ENCODE data around the gene CCDC149.

Gene CCDC149

DNA sequence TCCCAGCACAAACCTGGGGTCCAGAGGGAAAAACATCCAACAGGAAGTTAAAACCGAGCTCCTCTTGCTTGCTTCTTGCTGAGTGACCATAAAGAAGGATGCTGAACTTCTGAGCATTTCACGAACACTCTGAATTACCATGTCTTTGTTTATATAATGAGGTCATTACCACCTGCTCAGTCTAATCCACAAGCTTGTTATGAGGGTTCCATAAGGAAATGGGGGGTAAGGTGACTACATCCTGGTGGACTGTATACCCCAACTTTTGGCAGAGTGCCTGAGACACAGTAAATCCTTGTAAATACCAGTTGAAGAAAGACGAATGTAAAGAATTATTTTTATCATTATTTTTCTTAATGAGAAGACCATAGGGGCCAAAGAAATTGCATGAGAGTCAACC is 16.8 kb downstream of the CCDC149 start:
- Mint-ChIP-seq H3K4me3 (no peak overlapping the region), H3K9me3 (no peaks in the 10 kb centered on the region), H3K4me1 (ENCODE audit: low read depth) (no peaks in the 10 kb centered on the region), H3K36me3 (ENCODE audit: low read depth) (no peaks in the 10 kb centered on the region), H3K27me3 (ENCODE audit: low read depth) (no peaks in the 10 kb centered on the region), H3K27ac (no peak overlapping the region)

DNA sequence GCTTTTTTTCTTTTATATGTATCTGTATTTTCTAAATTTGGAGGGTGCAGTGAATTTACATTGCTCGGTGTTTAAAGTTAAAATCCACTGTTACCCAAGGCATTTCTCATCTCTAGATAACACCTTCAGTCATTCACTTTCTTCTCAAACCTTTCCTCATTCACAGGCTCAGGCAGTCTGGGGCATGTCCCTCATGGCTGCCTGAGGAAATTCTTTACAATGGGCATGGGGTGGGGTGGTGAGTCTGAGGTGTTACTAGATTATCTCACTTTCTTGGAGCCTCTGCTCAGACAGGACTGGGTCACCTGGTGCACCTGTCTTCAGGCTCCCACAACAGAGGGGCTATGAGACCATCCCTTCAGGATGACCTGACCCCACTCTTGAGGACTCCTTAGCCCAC is 17.4 kb downstream of the CCDC149 start:
- no peaks in the 10 kb centered on the region for H3K36me3 Mint-ChIP-seq (ENCODE audit: low read depth)
- no peaks in the 10 kb centered on the region for H3K4me1 Mint-ChIP-seq (ENCODE audit: low read depth)
- H3K9me3 Mint-ChIP-seq = no peaks in the 10 kb centered on the region
- no peak overlapping the region for H3K4me3 Mint-ChIP-seq
- H3K27ac Mint-ChIP-seq = no peak overlapping the region
- H3K27me3 Mint-ChIP-seq (ENCODE audit: low read depth) = no peaks in the 10 kb centered on the region

DNA sequence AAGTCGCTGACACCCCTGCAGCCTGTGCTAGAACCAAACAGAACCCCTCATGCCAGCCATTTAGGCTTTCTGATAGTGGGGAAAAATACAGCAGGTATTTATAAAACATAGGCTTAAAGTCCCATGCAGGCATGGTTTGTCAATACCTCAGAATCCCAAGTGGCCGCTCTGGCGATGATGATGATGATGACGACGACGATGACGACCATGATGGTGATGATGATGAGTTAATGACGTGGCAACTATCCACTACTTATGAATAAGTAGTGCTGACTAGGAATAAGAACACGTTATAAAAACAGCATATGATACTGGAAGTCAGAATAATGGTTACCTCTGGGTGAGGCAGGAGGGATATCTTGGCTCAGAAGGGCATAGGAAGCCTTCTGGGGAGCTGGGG is 18.0 kb downstream of the CCDC149 start:
- H3K27me3 Mint-ChIP-seq (ENCODE audit: low read depth) = no peaks in the 10 kb centered on the region
- no peak overlapping the region for H3K27ac Mint-ChIP-seq
- no peaks in the 10 kb centered on the region for H3K36me3 Mint-ChIP-seq (ENCODE audit: low read depth)
- H3K9me3 Mint-ChIP-seq = no peaks in the 10 kb centered on the region
- no peak overlapping the region for H3K4me3 Mint-ChIP-seq
- H3K4me1 Mint-ChIP-seq (ENCODE audit: low read depth) = no peaks in the 10 kb centered on the region

DNA sequence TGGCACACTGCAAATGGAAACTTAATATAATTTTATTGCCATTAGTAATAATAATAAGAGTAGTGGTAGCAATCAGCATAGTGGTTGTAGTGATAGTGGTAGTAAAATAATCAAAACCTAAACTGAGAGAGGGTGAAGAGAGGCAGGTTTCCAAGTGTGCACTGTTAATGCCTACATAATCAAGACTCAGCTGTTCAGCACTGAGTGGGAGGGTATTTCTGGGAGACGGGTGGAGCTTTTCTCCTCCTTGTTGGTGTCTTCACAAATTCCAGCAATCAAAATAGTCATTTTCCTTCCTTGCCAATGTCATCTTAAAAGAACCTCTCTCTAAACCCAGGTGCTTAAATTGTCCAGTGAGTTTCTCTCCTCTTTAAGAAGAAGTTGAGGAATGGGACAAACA is 18.6 kb downstream of the CCDC149 start:
- no peak overlapping the region for H3K27ac Mint-ChIP-seq
- H3K27me3 Mint-ChIP-seq (ENCODE audit: low read depth) = no peaks in the 10 kb centered on the region
- H3K4me1 Mint-ChIP-seq (ENCODE audit: low read depth) = no peaks in the 10 kb centered on the region
- no peak overlapping the region for H3K4me3 Mint-ChIP-seq
- H3K36me3 Mint-ChIP-seq (ENCODE audit: low read depth) = no peaks in the 10 kb centered on the region
- H3K9me3 Mint-ChIP-seq = no peaks in the 10 kb centered on the region

DNA sequence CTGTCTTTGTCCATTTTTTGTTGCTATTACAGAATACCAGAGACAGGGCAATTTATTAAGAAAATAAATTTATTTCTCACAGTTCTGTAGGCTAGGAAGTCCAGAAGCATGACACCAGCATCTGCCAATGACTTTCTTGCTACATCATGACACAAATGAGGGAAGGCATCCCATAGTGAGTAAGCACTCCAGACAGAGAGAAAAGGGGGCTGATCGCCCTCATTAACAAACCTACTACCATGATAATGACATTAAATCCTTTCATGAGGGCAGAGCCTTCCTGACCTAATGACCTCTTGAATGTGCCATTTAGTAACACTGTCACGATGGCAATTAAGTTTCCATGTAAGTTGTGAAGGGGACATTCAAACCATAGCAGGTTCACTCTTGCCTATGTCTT is 20.1 kb downstream of the CCDC149 start:
- Mint-ChIP-seq H3K4me3 (no peak overlapping the region), H3K9me3 (no peaks in the 10 kb centered on the region), H3K36me3 (ENCODE audit: low read depth) (no peaks in the 10 kb centered on the region), H3K4me1 (ENCODE audit: low read depth) (no peaks in the 10 kb centered on the region), H3K27me3 (ENCODE audit: low read depth) (no peaks in the 10 kb centered on the region), H3K27ac (no peak overlapping the region)

DNA sequence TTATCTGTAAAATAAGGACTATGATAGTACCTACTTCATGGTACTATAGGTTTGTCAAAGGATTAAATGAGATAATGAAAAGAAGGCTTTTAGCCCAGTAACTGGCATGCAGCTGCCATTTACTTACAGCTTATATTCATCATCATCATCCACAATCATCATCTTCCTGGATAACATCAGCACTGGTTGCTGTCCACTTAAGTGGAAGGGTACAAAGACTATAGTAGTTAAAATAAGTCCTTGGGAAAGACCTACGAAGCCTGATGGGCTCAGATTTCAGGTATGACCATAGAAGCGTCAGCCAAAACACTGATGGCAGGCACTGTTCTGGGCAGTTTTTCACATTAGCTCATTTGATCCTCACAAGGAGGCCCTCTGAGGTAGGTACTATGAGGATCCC is 20.6 kb downstream of the CCDC149 start:
- Mint-ChIP-seq H3K9me3 (no peaks in the 10 kb centered on the region), H3K4me1 (ENCODE audit: low read depth) (no peaks in the 10 kb centered on the region), H3K27ac (no peak overlapping the region), H3K27me3 (ENCODE audit: low read depth) (no peaks in the 10 kb centered on the region), H3K4me3 (no peak overlapping the region), H3K36me3 (ENCODE audit: low read depth) (no peaks in the 10 kb centered on the region)

DNA sequence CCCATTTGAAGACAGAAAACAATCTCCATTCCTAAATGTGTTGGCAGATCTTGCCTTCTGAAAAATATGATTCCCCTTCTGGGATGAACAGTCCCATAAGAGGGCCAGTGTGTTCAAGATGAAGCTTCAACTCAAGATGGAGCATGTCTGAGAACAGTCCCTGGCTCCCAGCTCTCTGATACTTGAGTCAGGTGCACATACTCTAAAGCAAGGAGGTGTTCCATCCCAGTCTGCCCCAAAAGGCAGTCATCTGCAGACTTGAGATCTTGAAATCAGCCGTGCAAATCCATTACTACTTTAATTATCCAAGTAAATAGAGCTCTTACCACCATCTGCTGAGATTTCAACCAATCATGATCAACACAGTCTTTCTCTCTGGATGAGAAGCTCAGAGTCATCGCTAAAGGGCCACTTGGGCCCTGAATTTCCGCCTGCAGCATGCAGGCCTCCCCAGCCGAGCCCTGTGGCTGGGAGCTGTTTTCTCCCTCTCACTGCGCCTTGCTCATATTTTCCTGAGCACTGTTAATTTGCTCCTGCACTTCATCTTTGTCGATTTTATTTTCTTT is 22.2 kb downstream of the CCDC149 start:
- Mint-ChIP-seq H3K27me3 (ENCODE audit: low read depth) (no peaks in the 10 kb centered on the region), H3K4me1 (ENCODE audit: low read depth) (no peaks in the 10 kb centered on the region), H3K9me3 (no peaks in the 10 kb centered on the region), H3K4me3 (no peak overlapping the region), H3K27ac (no peak overlapping the region), H3K36me3 (ENCODE audit: low read depth) (no peaks in the 10 kb centered on the region)

DNA sequence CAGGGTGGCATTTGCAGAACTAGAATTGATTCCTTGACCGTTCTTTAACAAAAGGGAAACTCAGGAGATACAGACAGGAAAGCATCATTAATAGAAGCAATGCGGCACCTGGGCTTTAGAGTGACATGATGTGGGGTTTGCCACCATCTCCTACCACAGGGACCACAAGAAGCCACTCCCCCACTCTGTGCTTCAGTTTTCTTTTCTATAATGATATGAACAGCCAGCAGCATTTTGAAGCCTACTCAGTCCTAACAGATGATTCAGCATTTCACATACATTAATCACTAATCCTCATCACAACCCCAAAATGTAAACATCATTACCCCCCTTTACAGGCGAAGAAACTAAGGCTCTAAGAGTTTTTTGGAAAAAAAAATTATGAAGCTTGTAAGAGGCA is 22.9 kb downstream of the CCDC149 start:
- Mint-ChIP-seq H3K36me3 (ENCODE audit: low read depth) (no peaks in the 10 kb centered on the region), H3K4me3 (no peak overlapping the region)

DNA sequence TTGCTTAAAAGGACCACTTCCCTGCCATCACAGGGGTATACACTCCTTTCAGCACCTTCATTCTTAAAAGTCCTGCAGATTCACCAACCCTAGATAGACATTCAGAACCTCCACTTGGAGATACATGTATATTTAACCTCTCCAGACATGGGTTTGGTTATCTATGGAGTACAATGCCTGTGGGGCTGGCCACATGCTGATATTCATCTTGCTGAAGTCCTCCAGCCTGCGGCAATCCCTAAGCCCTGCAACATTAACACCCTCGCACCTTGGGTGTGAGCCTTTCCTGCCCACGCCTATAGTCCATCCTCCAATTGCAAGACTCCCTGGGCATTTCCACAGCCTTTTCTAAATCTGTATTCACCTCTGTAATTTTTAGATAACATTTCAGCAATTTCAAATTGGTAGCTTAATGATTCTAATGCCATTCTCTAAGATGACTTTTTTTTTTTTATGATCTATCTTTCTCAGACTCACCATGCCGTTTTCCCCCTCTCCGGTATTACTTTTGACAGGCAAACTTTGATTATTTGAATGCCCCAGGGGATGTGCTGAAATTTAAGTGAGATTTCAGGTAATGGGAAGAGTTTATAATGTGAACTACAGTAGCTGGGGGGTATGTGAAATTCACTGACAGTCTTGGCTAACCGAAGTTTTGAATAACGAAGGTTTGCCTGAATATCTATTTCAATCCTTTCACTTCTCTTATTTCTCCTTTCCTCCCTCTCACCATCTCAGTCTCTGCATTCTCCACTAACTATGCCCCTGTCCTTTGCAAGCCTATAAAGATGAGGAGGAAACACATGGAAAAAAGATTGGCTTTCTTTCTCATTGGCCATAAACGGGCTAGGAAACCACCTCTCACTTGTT is 24.1 kb downstream of the CCDC149 start:
- Mint-ChIP-seq H3K36me3 (ENCODE audit: low read depth) (no peaks in the 10 kb centered on the region), H3K27me3 (ENCODE audit: low read depth) (no peaks in the 10 kb centered on the region), H3K27ac (no peak overlapping the region), H3K4me1 (ENCODE audit: low read depth) (no peaks in the 10 kb centered on the region), H3K4me3 (no peak overlapping the region), H3K9me3 (no peaks in the 10 kb centered on the region)

More for the DNA sequence above, 22.9 kb downstream of the CCDC149 start:
- Mint-ChIP-seq H3K4me1 (ENCODE audit: low read depth) (no peaks in the 10 kb centered on the region), H3K27me3 (ENCODE audit: low read depth) (no peaks in the 10 kb centered on the region), H3K9me3 (no peaks in the 10 kb centered on the region), H3K27ac (no peak overlapping the region)

DNA sequence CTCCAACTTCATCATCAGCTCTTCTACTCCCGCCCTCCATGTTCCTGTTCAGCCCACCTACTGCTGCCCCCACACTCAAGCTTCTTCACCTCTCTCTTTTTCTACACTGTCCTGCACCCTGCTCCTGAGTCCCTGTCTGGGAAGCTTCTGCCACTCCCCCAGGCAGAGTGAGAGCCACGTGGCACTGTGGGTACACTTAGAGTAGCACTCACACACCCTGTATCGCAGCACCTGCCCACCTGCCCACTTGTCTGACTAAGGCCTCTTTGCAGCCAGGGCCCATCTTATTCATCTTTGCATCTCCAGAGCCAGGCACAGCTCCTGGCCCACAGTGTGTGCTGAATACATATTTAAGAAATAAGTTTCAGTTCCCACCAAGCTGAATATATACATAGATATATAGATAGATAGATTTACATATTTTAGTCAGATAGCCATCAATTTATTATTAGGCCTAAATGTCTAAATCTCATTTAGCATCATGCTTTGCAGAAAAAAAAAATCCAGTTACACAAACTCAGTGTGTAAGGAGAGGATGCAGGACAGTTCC is 24.9 kb downstream of the CCDC149 start:
- no peaks in the 10 kb centered on the region for H3K36me3 Mint-ChIP-seq (ENCODE audit: low read depth)
- H3K27me3 Mint-ChIP-seq (ENCODE audit: low read depth) = no peaks in the 10 kb centered on the region
- H3K4me3 Mint-ChIP-seq = no peak overlapping the region
- no peak overlapping the region for H3K27ac Mint-ChIP-seq
- no peaks in the 10 kb centered on the region for H3K9me3 Mint-ChIP-seq
- H3K4me1 Mint-ChIP-seq (ENCODE audit: low read depth) = no peaks in the 10 kb centered on the region

DNA sequence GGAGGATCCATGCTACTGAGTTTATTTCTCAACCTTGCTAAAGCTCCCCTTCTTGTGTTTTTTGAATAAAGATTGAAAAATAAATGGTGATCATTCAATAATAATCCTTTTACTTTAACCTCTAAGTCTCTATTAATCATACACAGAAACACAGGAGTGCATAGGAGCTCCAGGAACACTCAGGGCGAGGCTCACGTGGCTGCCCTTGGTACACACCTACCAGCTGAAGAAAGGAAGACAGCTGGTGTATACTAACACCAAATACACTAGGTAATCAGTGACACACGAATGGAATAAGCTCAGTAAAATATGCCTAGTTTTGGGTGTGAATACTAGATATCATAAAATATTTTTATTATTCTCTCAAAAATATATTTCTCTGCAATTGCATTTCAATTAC is 26.2 kb downstream of the CCDC149 start:
- H3K4me1 Mint-ChIP-seq (ENCODE audit: low read depth) = no peaks in the 10 kb centered on the region
- no peaks in the 10 kb centered on the region for H3K27me3 Mint-ChIP-seq (ENCODE audit: low read depth)
- H3K36me3 Mint-ChIP-seq (ENCODE audit: low read depth) = no peaks in the 10 kb centered on the region
- no peak overlapping the region for H3K4me3 Mint-ChIP-seq
- no peak overlapping the region for H3K27ac Mint-ChIP-seq
- H3K9me3 Mint-ChIP-seq = no peaks in the 10 kb centered on the region

DNA sequence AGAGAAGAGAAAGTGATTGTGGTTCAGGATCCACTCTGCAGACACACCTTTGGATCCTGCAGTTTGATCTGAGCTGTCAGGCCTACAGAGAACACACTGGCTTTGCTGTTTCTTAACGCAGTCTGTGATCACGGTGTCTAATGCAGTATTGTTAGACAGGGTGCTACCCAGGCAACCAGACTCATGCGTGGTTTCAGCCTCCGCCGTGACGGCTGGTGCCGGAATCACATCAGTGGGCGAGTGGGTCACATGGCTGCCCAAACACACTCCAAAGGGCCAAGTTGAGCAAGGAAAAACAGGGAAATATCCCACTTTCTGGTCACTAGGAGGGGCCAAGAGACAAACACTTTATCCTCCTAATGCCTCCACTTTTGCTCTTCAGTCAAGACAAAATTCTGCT is 27.5 kb downstream of the CCDC149 start:
- Mint-ChIP-seq H3K4me1 (ENCODE audit: low read depth) (no peaks in the 10 kb centered on the region), H3K27me3 (ENCODE audit: low read depth) (no peaks in the 10 kb centered on the region), H3K36me3 (ENCODE audit: low read depth) (no peaks in the 10 kb centered on the region), H3K4me3 (no peak overlapping the region), H3K9me3 (no peaks in the 10 kb centered on the region), H3K27ac (no peak overlapping the region)

DNA sequence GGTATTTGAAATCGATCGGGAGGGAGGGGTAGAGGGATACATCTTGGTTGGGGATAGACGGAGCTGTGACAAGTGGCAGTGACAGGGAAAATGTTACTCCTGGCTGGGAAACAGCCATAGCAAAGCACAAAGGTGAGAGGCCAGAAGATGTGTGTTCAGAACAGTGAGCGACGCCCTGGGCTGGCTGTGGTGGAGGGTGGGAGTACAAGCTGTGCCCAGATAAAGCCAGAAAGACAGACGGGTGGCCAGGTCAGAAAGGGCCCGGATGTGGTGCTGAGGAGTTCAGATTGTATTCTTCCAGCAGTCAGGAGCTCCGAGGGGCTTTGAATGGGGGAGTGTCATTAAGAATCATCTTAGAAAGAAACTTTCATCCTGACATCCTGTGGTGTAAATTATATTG is 27.9 kb downstream of the CCDC149 start:
- H3K27ac Mint-ChIP-seq = no peak overlapping the region
- H3K36me3 Mint-ChIP-seq (ENCODE audit: low read depth) = no peaks in the 10 kb centered on the region
- no peaks in the 10 kb centered on the region for H3K27me3 Mint-ChIP-seq (ENCODE audit: low read depth)
- H3K9me3 Mint-ChIP-seq = no peaks in the 10 kb centered on the region
- H3K4me1 Mint-ChIP-seq (ENCODE audit: low read depth) = no peaks in the 10 kb centered on the region
- H3K4me3 Mint-ChIP-seq = no peak overlapping the region

DNA sequence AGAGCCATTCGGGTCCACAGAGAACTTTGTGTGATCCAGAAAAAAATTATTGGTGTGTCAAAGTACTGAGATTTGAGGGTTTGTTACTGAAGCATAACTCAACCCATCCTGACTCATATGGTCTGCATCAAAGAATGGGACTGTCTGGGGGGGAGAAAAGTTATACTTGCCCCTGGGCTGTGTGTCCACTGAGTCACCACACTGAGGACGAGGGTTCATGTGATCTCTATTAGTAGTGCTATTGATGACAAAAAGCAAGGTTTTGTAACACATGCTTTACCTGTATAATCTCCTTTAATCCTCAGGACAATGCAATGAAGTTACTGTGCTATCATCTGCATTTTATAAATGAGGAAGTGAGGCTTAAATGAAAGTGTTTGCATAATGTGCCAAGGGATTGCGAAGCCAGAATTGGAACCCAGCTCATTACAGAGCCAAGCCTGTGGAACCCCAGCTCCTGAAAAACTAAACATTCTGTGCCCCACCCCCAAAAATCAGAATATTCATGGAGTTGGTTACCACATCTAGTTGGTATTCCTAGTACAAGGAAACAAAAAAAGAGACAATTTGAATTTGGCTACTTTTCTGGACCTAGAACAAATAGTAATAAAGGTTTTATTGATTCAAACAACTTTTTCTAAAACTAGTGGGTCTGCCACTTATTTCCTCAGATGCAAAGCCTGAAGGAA is 31.2 kb downstream of the CCDC149 start:
- H3K4me3 Mint-ChIP-seq = no peak overlapping the region
- no peaks in the 10 kb centered on the region for H3K36me3 Mint-ChIP-seq (ENCODE audit: low read depth)
- no peaks in the 10 kb centered on the region for H3K27me3 Mint-ChIP-seq (ENCODE audit: low read depth)
- no peak overlapping the region for H3K27ac Mint-ChIP-seq
- no peaks in the 10 kb centered on the region for H3K9me3 Mint-ChIP-seq
- no peaks in the 10 kb centered on the region for H3K4me1 Mint-ChIP-seq (ENCODE audit: low read depth)

DNA sequence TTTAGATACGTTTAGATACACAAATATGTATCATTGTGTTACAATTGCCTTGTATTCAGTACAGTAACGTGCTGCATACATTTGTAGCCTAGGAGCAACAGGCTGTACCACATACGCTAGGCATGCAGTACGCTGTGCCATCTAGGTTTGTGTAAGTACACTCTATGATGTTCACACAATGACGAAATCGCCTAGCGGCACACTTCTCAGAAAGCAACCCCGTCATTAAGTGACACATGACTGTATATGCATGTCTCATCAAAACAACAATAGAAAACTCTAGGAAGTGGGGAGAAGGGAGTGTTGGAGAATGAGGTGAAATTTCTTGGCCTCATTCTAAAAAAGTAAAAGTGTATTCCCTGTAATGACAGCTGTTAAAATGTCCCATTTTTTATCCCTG is 32.7 kb downstream of the CCDC149 start:
- H3K27ac Mint-ChIP-seq = no peak overlapping the region
- no peaks in the 10 kb centered on the region for H3K27me3 Mint-ChIP-seq (ENCODE audit: low read depth)
- H3K9me3 Mint-ChIP-seq = no peaks in the 10 kb centered on the region
- H3K36me3 Mint-ChIP-seq (ENCODE audit: low read depth) = no peaks in the 10 kb centered on the region
- no peak overlapping the region for H3K4me3 Mint-ChIP-seq
- no peaks in the 10 kb centered on the region for H3K4me1 Mint-ChIP-seq (ENCODE audit: low read depth)
